GM19035 (cell line): ENCODE measurements around the gene PLA2G4A.

Experiments used
- ATAC-seq: cut with Tn5 transposase; IDR thresholded peaks from one replicate; pipeline ENCODE4 v1.9.1; 2021; ENCODE audit not compliant: unreplicated experiment

Gene PLA2G4A

DNA sequence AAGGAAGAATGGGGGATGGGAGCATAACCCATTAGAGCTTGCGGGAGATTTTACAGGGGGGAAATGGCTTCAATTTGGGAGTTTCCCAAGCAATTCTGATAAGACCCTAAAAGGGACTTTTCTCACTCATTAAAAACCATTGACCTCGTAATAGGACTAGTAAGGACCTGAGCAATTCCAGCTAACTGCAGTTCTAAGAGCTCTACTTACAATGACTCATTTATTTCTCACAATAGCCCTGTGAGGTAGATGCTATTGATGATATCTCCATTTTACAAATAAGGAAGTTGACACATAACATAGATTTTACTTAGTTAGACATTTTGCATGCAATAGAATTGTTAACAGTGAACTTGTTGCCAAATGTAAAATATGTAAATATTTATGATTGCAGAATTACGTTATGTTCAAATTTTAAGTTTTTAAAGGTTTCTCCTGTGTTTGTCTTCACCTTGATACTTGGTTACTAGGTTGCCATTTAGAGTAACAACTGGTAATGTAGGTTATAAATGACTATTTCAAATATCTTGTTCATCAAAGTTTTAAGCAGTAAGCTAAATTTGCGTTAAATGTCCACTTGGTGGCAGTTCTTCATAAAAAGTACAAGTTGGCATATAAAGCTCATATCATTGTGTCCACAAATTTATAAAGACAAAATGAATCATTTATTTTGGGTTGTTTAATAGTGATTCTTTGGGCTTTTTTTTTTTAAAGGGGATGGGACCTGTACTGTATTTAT lies 182.0 kb downstream of the PLA2G4A start:
- ATAC-seq = no peak

DNA sequence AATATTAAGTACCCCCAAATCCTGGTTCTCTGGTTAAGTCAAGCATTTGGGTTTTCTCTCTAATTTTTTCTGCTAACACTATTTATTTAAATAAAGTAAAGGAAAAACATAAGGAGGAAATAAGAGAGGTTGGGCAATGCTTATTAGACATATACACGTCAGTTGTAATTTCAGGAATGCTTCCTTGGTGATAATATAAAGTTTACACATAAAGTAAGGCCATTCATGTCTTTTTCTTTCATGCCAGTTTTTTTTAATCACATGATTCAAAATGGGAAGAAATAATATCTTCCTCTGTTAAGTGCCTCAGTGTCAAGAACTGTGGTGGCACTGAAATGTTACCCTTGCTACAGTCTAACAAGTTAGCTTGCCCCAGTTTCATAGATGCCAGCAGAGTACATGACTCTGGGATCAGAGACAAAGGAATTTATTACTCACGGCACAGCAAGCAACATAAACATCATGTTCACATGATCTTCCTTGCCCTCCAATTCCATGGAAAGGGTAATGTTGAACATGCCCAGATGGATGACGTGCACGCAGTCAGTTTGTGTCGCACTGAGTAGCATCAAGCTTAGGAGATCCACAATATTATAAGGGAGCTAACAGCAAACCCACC lies 184.9 kb downstream of the PLA2G4A start:
- no peak for ATAC-seq

DNA sequence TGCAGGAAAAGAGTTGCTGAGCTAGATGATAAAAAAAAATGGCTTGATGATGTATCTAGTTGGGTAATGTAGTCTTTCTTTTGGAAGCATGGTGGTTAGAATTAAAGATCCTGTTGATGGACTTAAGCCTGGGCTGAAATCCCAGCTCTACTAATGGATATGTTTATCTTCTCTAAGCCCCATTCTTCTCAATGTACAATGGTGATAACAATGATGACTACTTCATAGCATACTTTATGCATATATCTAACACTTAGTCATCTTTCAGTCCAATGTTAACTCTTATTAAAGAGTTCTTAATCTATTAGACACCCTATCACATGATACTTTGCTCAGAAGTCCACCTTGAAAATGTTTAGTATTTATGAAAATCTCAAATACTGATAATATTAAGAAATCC lies 189.5 kb downstream of the PLA2G4A start:
- ATAC-seq = no peak

DNA sequence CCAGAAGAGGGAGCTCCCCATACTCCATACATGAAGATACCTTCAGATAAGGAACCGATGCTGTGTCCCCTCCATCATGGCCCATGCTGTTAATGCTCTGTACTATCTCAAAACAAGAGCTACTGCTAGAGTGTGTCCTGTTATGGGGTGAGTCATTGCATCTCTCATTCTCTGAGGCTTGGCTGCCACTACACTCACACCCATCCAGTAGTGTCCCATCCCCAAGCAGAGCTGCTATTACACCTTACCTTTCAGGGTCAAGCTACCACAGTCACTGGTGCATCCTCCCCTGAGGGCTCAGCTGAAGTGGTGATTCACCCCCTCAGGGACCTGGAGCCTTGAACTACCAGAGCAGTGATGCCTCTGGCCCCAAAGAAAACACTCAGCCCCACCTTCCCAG lies 198.5 kb downstream of the PLA2G4A start:
- no peak for ATAC-seq

DNA sequence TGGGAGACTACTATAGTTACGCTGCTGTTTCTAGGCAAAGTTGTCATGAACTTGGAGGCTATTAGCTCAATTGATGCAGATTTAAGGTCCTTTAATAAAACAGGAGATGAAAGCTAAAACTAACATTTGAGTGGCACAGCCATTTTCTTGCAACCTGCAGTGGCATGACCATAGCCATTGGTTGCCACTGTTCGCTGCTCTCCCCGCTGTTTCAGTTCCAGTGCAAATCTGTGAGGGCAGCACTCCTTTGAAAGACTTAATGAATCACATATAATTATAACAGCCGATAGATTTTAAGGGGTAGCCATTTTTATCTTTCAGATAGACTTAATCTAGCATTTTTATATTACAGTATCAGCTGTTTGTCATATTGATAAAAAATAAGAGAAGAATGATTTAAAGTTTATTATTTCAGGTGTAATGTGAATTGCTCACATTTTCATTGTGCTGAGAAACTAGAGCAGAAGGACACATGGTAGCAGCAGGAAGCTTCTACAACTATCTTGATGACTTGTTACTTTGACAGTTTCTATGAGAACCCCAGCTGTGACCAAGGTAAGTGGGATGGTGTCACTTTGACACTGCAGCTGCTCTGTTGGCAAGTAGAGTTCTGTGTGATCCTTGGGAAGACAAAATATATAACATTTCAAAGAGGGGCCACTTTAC lies 203.7 kb downstream of the PLA2G4A start:
- ATAC-seq = no peak

DNA sequence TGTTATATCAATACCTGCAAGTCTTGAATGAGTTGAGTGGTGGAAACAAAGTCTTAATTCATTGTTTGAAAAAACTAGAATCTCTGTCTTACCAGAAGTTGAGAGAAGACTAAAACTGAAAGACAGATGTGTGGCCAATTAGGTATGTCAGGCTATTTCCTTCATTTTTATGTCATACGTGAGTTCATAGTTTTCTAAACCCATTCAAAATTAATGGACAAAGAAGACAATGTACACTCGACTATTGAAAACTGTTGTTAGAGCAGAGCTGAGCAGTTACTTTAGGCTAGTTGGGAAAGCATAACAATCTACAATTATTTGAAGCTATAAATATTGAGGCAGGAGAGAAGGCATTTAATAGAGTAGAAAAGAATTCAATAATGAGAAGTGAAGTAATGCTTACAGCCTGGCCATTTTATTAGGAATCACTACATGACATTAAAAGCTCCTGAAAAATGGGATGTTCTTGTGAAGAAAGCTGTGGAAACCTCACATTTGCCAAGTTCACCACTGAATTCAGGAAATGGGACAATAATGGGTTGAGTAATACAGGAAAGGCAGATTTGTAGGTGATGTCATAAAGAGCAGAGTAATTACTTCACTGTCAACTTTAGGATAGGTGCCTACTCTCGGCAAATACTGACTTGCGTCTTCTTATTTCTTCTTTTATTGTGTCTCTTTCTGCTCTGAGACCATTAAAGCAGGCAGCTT lies 204.4 kb downstream of the PLA2G4A start:
- ATAC-seq = no peak

DNA sequence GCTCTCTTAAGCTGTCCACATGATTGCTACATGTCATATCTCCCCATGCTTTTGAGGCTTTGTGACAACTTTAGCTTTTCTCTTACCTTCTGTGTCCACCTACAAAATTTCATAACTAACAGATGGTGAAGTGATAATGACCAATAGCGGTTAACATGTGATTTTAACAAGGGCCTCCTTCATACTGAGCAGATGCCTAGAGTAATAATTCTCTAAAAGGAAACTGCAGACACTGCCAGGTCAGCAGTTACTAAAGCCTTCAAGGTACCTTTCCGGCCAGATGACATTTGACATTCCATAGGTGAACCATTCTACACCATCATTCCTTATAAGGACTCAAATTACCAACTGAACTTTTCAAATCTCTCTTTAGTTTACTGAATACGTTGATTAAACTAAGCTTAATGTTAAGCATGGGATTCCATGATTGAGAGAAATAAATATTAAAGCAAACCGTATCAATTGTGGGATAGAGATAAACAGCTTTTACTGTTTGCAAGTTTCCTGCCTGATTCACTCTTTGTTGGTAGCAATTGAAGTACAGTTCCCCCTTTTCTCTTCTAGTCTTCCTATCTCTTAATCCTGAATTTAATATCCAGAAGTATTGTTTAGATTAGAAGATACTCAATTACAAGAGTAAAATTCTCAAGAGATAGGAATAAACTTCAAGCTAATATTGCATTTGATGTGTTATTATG lies 205.1 kb downstream of the PLA2G4A start:
- ATAC-seq = no peak

DNA sequence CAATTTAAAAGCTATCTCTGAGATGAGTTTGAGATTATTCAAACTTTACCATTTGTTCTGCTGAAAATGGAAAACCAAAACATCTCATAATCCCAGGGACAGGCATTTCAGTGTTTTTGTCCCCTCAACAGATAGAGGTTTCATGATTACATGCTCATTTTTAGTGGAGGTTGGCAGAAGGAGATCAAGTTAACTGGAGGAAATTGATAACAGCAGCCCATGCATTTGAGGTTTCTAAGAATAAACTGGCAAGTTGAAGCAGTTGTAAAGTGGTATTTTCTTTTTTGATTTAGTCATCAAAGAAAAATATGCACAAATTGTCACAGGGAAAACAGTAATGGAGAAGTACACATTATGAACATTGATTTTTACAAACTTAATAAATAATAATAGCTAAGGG lies 205.8 kb downstream of the PLA2G4A start:
- ATAC-seq = no peak

DNA sequence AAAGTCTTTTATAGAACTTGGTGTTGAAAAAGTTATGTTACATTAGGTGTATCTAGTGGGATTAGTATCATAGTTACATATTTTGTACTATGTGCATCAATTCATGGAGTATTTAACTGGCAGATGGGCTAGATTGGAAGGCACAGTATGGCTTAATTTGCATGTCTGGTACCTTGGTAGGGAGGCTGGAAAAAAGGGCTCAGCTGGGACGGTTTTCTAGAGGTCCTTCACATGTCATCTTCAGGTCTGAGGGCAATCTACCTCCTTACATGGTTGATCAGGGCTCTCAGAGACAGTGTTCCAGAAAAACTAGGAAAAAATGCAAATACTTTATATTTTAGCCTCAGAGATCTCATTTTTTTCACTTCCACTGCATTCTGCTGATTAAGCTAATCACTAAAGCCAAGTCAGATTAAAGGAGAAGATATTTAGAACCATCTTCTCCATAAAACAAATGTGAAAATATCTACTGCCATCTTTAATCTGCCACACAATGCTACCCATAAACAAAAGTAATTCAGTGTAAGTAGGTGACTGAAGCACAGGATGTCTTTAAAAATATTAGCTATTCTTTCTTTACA lies 209.3 kb downstream of the PLA2G4A start:
- no peak for ATAC-seq
